Measurements from ENCODE around the gene TDRD12. TPM values are rescaled to one million over a fixed set of nuclear protein-coding genes. Genes with fewer than 3 reads are reported as not detected.
"Not testable (repeated sequence)": the region's sequence is repeated elsewhere in the genome, so short reads cannot be mapped to it uniquely, and the experiment has no call there.

The TDRD12 gene
- total RNA-seq, 4 donors from 2014 or later = under 0.01 to 0.30 (median 0.21) TPM; not detected in 1

- WGBS, 2 donors = 74 to 75% methylated on average over 6 of the region's 6 CpGs
- no peak for DNase-seq (ENCODE audit: low spot score in 2 of 2)
- Histone ChIP-seq H3K27ac (no peak overlapping the region), H3K36me3 (peaks cover 0 to 29% (median 0%) of the 10 kb centered on the region in 3 donors), H3K27me3 (no peaks in the 10 kb centered on the region), H3K4me3 (no peak overlapping the region), H3K9me3 (no peaks in the 10 kb centered on the region), H3K4me1 (no peaks in the 10 kb centered on the region)
- no peak for TF ChIP-seq EP300 (IDR thresholded peaks at IDR 0.05)
- TF ChIP-seq, protein P1, sequence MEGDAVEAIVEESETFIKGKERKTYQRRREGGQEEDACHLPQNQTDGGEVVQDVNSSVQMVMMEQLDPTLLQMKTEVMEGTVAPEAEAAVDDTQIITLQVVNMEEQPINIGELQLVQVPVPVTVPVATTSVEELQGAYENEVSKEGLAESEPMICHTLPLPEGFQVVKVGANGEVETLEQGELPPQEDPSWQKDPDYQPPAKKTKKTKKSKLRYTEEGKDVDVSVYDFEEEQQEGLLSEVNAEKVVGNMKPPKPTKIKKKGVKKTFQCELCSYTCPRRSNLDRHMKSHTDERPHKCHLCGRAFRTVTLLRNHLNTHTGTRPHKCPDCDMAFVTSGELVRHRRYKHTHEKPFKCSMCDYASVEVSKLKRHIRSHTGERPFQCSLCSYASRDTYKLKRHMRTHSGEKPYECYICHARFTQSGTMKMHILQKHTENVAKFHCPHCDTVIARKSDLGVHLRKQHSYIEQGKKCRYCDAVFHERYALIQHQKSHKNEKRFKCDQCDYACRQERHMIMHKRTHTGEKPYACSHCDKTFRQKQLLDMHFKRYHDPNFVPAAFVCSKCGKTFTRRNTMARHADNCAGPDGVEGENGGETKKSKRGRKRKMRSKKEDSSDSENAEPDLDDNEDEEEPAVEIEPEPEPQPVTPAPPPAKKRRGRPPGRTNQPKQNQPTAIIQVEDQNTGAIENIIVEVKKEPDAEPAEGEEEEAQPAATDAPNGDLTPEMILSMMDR (IDR thresholded peaks at IDR 0.05) = no peak
- no peak for TF ChIP-seq POLR2A (IDR thresholded peaks at IDR 0.05)
Observed at GRCh38 chr19:32865326-32865725, 145.8 kb downstream of the TDRD12 start.

- no peak overlapping the region for H3K4me3 ChIP-seq
- no peak for DNase-seq (ENCODE audit: low spot score in 2 of 2)
- H3K27me3 ChIP-seq = no peaks in the 10 kb centered on the region
- no peaks in the 10 kb centered on the region for H3K9me3 ChIP-seq
- no peak overlapping the region for H3K27ac ChIP-seq
- peaks cover 0 to 2% (median under 1%) of the 10 kb centered on the region in 4 donors for H3K4me1 ChIP-seq
- WGBS, 2 donors = 83 to 94% methylated on average over 5 to 6 of the region's 7 CpGs
- TF ChIP-seq EP300 (IDR thresholded peaks at IDR 0.05) = no peak
- TF ChIP-seq, protein P1 (IDR thresholded peaks at IDR 0.05) = no peak
- TF ChIP-seq POLR2A (IDR thresholded peaks at IDR 0.05) = no peak
- H3K36me3 ChIP-seq = peaks cover 0 to 29% (median 0%) of the 10 kb centered on the region in 3 donors
Observed at GRCh38 chr19:32866061-32866460, 146.5 kb downstream of the TDRD12 start.

DNA sequence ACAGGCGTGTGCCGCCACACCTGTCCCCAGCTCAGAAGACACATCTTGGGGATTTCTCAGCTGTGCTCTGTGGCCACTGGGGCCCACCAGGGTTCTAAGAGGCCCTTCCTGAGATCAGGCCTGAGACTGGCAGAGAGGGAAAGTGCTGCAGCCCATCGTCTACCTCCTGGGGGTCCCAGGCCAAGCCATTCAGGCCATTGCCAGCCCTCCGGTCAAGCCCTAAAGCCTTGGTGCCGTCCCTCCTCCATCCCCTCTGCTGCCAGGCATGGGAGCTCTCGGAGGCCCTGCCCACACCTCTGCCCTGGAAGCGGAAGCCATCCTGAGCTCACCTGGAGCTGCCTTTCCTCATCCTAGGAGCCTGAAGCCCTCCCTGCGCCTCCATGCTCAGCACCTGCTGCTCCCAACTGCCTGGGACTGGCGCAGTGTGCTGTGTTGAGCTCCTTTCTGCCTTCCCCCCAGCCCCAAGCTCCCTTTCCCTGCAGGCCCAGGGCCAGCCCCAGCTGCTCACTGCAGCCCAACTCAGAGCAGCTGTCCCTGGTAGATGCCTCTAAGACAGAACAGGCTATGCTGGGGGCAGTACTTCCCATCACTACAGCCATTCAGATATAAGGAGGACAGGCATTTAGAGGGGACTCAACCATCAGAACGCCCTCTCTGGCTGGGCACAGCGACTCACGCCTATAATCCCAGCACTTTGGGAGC is 147.1 kb downstream of the TDRD12 start:
- no peak overlapping the region for H3K4me3 ChIP-seq
- H3K36me3 ChIP-seq = peaks cover 0 to 28% (median 0%) of the 10 kb centered on the region in 3 donors
- H3K27me3 ChIP-seq = no peaks in the 10 kb centered on the region
- WGBS, 2 donors = 84 to 86% methylated on average over 7 of the region's 12 CpGs
- H3K9me3 ChIP-seq = no peaks in the 10 kb centered on the region
- H3K27ac ChIP-seq = no peak overlapping the region
- H3K4me1 ChIP-seq = peaks cover 0 to 6% (median 2%) of the 10 kb centered on the region in 4 donors
- DNase-seq (ENCODE audit: low spot score in 2 of 2) = no peak
- TF ChIP-seq EP300 (IDR thresholded peaks at IDR 0.05) (no peak), POLR2A (IDR thresholded peaks at IDR 0.05) (no peak)
- TF ChIP-seq, protein P1 (IDR thresholded peaks at IDR 0.05) = no peak

- H3K27ac ChIP-seq = not testable (repeated sequence)
Observed at GRCh38 chr19:32867436-32867835, 147.9 kb downstream of the TDRD12 start.

GRCh38 chr19:32868206-32868950 is 148.8 kb downstream of the TDRD12 start:
- no peak overlapping the region for H3K4me3 ChIP-seq
- no peaks in the 10 kb centered on the region for H3K27me3 ChIP-seq
- no peak overlapping the region for H3K27ac ChIP-seq
- DNase-seq (ENCODE audit: low spot score in 2 of 2) = no peak
- H3K36me3 ChIP-seq = peaks cover 0 to 12% (median 0%) of the 10 kb centered on the region in 3 donors
- peaks cover 0 to 6% (median 2%) of the 10 kb centered on the region in 4 donors for H3K4me1 ChIP-seq
- WGBS, 2 donors = 82 to 83% methylated on average over 19 of the region's 19 CpGs
- no peak for TF ChIP-seq EP300 (IDR thresholded peaks at IDR 0.05)
- TF ChIP-seq POLR2A (IDR thresholded peaks at IDR 0.05) = no peak
- TF ChIP-seq, protein P1 (IDR thresholded peaks at IDR 0.05) = no peak
- no peaks in the 10 kb centered on the region for H3K9me3 ChIP-seq

More at GRCh38 chr19:32867436-32867835, 147.9 kb downstream of the TDRD12 start:
- not testable (repeated sequence) for H3K9me3 ChIP-seq; H3K4me1 ChIP-seq; H3K27me3 ChIP-seq; H3K4me3 ChIP-seq; DNase-seq (ENCODE audit: low spot score in 2 of 2)
- WGBS, 2 donors = 83 to 89% methylated on average over 9 of the region's 9 CpGs
- peaks cover 0 to 21% (median 0%) of the 10 kb centered on the region in 3 donors for H3K36me3 ChIP-seq

Data from tibial nerve (tissue), 4 donors.